ENCODE data around the gene E2F2.
"Not testable (repeated sequence)": the region's sequence is repeated elsewhere in the genome, so short reads cannot be mapped to it uniquely, and the experiment has no call there.

The E2F2 gene

DNA sequence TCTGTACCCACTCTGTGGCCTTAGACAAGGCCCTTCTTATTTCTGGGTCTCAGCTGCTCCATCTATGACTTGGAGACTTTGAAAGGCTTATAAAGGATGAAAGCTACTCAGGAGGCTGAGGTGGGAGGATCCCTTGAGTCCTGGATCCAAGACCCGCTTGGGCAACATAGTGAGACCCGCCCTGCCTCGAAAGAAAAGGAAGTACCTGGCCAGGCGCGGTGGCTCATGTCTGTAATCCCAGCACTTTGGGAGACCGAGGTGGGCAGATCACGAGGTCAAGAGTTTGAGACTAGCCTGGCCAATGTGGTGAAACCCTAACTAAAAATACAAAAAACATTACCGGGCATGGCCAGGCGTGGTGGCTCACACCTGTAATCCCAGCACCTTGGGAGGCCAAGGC is 14.8 kb upstream of the E2F2 start:
- no peak for DNase-seq

DNA sequence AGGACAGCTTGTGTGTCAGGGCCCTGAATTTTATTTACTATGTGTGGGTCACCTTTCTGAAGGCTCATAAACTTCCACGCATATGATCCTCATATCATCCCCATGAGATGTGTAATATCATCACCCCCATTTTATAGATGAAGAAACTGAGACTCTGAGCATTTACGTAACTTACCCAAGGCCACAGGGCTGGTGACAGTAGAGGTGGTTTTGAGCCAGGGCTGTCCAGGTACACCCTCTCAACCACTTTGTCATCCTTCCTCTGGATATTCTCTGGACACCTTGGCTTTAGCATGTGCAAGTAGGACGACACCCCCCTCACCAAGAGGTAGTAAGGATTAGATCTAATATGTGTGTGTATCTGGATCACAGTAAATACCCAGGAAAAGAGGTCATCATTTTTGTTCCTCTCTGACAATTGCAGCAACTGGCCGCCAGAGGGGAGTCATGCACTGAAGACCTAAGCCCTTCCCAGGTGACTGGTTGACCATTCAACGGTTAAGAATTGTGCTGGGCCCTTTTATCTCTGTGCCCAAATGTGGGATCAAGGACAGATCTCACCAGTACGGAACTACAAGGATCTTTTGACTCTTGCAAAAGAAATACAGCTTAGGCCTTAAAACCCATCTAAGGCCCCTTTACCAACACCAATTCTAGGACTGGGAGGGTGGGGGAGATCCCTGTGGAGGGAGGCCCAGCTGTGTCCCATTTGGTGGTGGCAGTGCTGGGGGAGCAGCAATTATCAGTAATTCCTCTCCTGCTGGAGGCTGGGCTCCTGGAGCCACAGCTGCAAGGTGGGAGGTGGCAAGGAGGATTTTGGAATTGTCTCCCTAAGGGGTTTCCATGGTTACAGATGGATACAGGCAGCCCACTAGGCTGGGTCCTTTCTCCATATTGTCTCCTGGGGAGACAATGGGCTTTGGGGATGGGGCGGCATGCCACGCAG is 13.7 kb upstream of the E2F2 start:
- DNase-seq = peak; percentile 70 to 76

DNA sequence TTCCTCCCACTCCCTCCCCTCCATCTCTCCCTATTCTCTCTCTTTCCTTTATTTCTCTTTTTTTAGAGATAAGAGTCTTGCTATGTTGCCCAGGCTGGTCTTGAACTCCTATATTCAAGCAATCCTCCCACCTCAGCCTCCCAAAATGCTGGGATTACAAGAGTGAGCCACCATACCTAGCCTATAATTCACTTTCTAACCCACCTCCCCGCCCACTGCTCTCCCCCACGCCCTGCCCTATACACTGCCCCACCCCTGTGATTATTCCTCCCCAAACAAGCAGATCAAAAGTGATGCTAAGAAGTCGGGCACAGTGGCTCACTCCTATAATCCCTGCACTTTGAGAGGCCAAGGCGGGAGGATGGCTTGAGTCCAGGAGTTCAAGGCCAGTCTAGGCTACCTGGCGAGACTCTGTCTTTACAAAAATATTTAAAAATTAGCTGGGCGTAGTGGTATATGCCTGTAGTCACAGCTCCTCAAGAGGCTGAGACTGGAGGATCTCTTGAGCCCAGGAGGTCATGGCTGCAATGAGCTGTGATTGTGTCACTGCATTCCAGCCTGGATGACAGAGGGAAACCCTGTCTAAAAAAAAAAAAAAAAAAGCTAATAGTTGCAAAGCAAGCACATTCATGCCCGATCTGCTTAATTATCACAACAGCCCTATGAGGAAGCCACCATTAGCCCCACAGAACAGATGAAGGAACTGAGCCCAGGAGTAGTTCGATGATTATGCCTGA is 12.8 kb upstream of the E2F2 start:
- no peak for DNase-seq

DNA sequence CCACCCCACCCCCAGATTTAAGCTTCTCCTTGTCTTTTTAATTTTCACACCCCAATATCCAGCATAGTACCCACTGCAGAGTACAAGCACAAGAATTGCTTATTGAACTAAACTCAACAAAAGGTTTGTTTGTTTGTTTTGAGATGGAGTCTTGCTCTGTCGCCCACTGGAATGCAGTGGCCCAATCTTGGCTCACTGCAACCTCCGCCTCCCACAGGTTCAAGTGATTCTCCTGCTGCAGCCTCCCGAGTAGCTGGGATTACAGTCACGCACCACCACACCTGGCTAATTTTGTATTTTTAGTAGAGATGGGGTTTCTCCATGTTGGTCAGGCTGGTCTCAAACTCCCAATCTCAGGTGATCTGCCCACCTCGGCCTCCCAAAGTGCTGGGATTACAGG is 11.9 kb upstream of the E2F2 start:
- DNase-seq = not testable (repeated sequence)

GRCh38 chr1:23539698-23540266 is 8.7 kb upstream of the E2F2 start:
- DNase-seq = peak; percentile 94 to 95

DNA sequence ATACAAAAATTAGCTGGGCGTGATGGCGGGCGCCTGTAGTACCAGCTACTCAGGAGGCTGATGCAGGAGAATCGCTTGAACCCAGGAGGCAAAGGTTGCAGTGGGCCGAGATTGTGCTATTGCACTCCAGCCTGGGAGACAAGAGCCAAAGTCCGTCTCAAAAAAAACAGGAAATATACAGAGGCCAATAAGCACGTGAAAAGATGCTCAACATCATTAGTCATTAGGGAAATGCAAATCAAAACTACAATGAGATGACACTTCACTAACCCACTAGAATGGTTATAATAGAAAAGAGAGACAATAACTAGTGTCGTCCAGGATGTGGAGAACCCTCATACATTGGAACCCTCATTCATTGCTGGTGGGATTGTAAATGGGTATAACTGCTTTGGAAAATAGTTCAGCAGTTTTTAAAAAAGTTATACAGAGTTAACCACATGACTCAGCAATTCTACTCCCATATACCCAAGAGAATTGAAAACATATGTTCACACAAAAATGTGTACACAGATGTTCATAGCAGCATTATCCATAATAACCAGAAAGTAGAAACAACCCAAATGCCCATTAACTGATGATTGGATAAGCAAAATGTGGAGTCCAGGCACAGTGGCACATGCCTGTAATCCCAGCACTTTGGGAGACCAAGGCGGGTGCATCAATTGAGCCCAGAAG is 6.4 kb upstream of the E2F2 start:
- DNase-seq = no peak

GRCh38 chr1:23533246-23534023 is 2.4 kb upstream of the E2F2 start:
- DNase-seq = no peak

- no peak for DNase-seq
Observed at GRCh38 chr1:23531562-23532094, 595 bp upstream of the E2F2 start.

DNA sequence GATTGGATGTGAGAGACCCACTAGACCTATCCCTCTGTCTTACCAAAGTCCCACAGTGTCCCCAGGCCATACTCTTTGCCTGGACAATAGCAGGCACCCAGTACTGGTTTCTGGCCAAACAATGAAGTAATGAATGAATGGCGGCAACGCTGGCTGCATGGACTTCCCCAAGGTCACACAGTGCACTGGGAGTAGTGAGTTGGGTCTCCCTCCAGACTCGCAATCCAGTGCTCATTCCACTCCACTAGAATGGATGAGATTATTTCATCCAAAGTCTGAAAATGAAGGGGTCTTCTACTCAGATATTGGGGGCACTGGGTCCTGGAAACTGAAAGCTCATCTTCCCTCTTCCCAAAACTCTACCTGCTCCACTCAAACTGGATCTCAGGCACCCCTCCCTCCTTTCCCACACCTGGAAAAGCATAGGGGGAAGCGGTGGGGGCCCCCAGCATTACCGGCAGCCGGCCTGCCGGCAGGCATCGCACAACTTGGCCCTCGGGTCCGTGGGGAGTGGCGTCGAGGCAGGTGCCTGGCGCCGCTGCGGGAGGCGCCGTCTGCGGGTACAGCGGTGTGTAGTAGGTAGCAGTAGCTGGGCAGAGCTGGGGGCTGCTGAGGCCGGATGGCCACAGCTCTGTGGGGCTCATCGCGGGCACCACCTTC is 816 bp downstream of the E2F2 start:
- no peak for DNase-seq

GRCh38 chr1:23529146-23530086 is 1.6 kb downstream of the E2F2 start:
- no peak for DNase-seq

GRCh38 chr1:23528250-23528978 is 2.6 kb downstream of the E2F2 start:
- DNase-seq = peak; percentile 79

DNA sequence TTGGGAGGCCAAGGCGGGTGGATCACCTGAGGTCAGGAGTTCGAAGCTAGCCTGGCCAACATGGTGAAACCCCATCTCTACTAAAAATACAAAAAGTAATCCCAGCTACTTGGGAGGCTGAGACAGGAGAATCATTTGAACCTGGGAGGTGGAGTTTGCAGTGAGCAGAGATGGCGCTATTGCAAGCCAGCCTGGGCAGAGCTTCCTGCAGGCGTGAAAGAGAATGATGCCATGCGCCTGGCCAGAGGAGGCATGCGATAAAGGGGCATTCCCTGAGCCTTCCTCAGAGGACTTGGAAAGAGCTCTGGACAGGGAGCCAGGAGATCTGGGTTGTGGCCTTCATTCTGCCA is 3.2 kb downstream of the E2F2 start:
- DNase-seq = no peak

DNA sequence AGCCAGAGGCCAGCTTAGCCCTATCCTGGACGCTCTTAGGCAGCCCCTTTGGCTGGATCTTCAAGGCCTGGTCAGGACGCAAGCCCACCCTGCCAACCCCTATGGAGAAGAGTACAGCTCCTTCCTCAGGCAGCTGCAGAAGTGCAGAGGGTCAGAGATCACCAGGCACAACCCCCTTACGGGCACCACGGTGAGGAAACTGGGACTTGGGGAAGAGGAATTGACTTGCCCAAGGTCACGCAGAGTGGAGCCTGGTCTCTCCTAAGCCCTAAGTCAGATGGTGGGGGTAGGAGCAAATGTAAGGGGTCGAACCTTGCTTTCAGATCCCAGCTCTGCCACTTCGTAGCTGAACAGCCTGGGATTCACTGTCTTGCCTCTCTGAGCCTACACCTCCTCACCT is 3.7 kb downstream of the E2F2 start:
- no peak for DNase-seq

DNA sequence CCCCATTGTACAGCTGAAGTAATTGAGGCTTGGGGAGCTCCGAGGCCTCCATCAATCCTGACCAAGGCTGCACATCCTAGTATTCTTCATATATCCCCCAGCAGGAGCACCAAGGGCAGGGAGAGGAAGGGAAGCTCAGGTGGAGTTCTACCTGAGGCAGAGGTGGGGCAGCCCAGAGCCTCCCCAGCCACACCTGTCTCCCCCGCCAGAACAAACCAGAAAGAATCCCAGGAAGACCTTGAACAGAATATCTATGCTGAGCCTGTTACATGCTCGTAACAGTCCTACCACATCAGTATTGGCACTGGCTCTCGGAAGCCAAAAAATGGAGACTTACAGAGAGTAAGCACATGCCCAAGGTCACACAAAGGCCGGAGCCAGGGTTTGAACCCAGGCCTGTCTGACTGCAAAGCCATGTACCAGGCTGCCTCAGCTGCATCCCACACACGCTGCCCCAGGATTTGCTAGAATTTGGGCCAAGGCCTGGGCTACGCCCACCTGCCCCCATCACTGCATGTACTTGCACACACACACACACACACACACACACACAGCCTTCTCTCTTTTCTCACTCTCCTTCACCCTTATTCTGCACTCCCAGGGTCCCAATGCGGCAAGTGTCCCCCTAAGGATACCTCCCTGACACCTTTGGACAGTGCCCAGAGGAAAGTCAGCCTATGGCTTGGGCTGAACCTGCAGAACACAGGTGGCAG is 4.5 kb downstream of the E2F2 start:
- no peak for DNase-seq

DNA sequence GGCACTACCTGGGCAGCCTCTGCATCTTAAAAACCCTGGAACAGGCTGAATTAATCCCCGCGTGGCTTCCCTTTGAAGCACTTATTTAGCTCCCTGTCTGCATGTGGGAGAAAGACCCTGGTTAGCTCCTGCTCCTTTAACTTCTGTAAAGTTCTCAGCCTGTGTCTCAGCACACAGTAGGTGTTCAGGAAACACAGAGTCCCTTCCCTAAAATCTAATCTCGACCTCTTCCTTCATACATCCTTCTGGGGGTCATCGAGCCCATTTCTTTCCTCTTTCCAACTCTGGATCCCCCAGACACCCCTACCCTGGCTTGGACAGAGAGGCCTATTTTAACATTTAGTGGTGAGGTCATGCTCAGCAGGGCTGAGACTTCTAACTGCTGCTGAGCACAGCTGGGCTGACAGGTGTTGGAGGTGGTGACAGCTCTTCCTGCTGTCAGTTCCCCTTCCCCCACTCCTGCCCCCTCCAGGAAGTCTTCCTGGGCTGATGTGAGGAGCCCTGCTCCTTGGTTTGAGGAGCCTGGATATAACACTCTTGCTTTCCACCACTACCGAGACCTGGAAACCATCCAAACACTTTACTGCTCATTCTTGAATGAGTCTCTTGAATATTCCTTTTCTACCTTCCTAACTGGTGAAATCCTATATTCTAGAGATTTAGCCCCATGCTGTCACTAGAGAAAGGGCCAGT is 5.3 kb downstream of the E2F2 start:
- peak; percentile 35 to 38 for DNase-seq

- DNase-seq = peak; percentile 60 to 62
Observed at GRCh38 chr1:23524716-23525401, 6.2 kb downstream of the E2F2 start.

DNA sequence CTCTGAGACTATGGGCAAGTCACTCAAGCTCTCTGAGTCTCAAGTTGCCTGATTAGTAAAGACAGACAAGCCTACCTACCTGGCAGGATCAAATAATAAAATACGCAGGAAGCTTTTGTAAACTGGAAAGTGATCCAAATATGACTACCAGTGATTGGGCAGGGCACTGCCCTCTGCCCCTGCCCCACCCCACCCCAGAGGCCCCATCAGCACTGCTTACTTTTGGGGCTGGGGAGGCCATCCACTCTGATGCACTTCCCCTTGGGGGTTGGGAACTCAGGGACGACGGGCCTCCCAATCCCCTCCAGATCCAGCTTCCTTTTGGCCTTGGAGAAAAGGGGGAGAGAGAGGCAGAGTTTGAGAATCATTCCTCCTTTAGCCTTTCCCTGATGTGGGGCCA is 6.9 kb downstream of the E2F2 start:
- DNase-seq = no peak
